Neural cell (in vitro differentiated cells): ENCODE data around the gene RBM17. TPM values are rescaled to one million over a fixed set of nuclear protein-coding genes. Genes with fewer than 3 reads are reported as not detected.

Experiments used
- H2AFZ ChIP-seq: fragments of 200-600, 300-800 bp; sonication (generic), shearing (Covaris generic); 2 replicates; pipeline ENCODE4 v1.6.0; 2014; ENCODE audit warnings: low read depth, mild to moderate bottlenecking, antibody characterized with exemption, low read length, moderate library complexity
- H3F3A ChIP-seq: fragments of 200-600 bp; shearing (Covaris generic); 2 replicates; pipeline ENCODE4 v1.6.1; 2016; ENCODE audit warnings: mild to moderate bottlenecking, moderate library complexity, mixed read lengths, antibody characterized with exemption, low read length; ENCODE audit not compliant: insufficient read depth, poor library complexity, severe bottlenecking
- H3K27ac ChIP-seq: fragments of 200-600, 300-800 bp; sonication (generic), shearing (Covaris generic); 2 replicates; pipeline ENCODE4 v1.5.1; 2014; ENCODE audit warnings: mild to moderate bottlenecking, low read length, moderate library complexity
- H3K27me3 ChIP-seq: fragments of 300-800, 200-600 bp; sonication (generic), shearing (Covaris generic); 2 replicates; pipeline ENCODE4 v1.6.0; 2014; ENCODE audit warnings: mild to moderate bottlenecking, low read depth, low read length, moderate library complexity; ENCODE audit not compliant: insufficient read depth
- H3K36me3 ChIP-seq: fragments of 300-800, 200-600 bp; sonication (generic), shearing (Covaris generic); 2 replicates; pipeline ENCODE4 v1.5.1; 2014; ENCODE audit warnings: mild to moderate bottlenecking, antibody characterized with exemption, low read length, moderate library complexity; ENCODE audit not compliant: insufficient read depth
- H3K4me2 ChIP-seq: fragments of 300-800, 200-600 bp; sonication (generic), shearing (Covaris generic); 2 replicates; pipeline ENCODE4 v1.6.0; 2014; ENCODE audit warnings: mild to moderate bottlenecking, low read length
- H3K4me3 ChIP-seq: fragments of 300-800, 200-600 bp; sonication (generic), shearing (Covaris generic); 2 replicates; pipeline ENCODE4 v1.5.1; 2014; ENCODE audit warnings: mild to moderate bottlenecking, low read length, moderate library complexity
- H3K79me2 ChIP-seq: fragments of 200-600 bp; shearing (Covaris generic); replicated peaks from 2 replicates; pipeline ENCODE4 v1.6.0; 2014; ENCODE audit warnings: mild to moderate bottlenecking, low read length, moderate library complexity; ENCODE audit not compliant: insufficient read depth
- H3K9ac ChIP-seq: fragments of 300-800, 200-600 bp; sonication (generic), shearing (Covaris generic); 2 replicates; pipeline ENCODE4 v1.6.1; 2016; ENCODE audit warnings: mild to moderate bottlenecking, low read length, mixed read lengths
- H3K9me2 ChIP-seq: fragments of 200-600 bp; shearing (Covaris generic); 2 replicates; pipeline ENCODE4 v1.6.1; 2016; ENCODE audit warnings: mild to moderate bottlenecking, low read length, mixed read lengths; ENCODE audit not compliant: insufficient read depth
- H3K9me3 ChIP-seq: fragments of 200-600, 300-800 bp; sonication (generic), shearing (Covaris generic); 2 replicates; pipeline ENCODE4 v1.6.1; 2016; ENCODE audit warnings: mild to moderate bottlenecking, mixed run types, low read length, moderate library complexity, mixed read lengths
- H4K20me1 ChIP-seq: fragments of 200-600 bp; shearing (Covaris generic); 2 replicates; pipeline ENCODE4 v1.6.1; 2016; ENCODE audit warnings: mild to moderate bottlenecking, mixed run types; ENCODE audit not compliant: insufficient read depth
- EP300 ChIP-seq: fragments of 450-650 bp; conservative IDR thresholded peaks from 2 replicates; pipeline ENCODE4 v1.6.1; 2014; ENCODE audit warnings: antibody characterized with exemption, mild to moderate bottlenecking, moderate library complexity; ENCODE audit not compliant: poor library complexity, severe bottlenecking
- EZH2 ChIP-seq: fragments of 200-600, 300-800 bp; shearing (Covaris generic), sonication (generic); IDR thresholded peaks from 2 replicates; pipeline ENCODE4 v1.6.1; 2014; ENCODE audit warnings: antibody characterized with exemption, low read length, borderline replicate concordance, mild to moderate bottlenecking; ENCODE audit not compliant: insufficient read depth, poor library complexity, severe bottlenecking
- MXI1 ChIP-seq: fragments of 450-650 bp; conservative IDR thresholded peaks from 2 replicates; pipeline ENCODE4 v1.6.1; 2014; ENCODE audit warnings: antibody characterized with exemption, mild to moderate bottlenecking; ENCODE audit not compliant: poor library complexity, severe bottlenecking
- POLR2AphosphoS5 ChIP-seq: IDR thresholded peaks from 2 replicates; pipeline ENCODE4 v1.6.1; 2012
- RAD21 ChIP-seq: fragments of 450-650 bp; conservative IDR thresholded peaks from 2 replicates; pipeline ENCODE4 v1.6.1; 2014; ENCODE audit warnings: antibody characterized with exemption, mild to moderate bottlenecking, moderate library complexity
- SMC3 ChIP-seq: fragments of 450-650 bp; conservative IDR thresholded peaks from 2 replicates; pipeline ENCODE4 v1.6.1; 2014; ENCODE audit warnings: antibody characterized with exemption, mild to moderate bottlenecking, moderate library complexity; ENCODE audit not compliant: poor library complexity
- TAF1 ChIP-seq: IDR thresholded peaks from 2 replicates; pipeline ENCODE4 v1.6.1; 2012; ENCODE audit warnings: low read depth
- polyA plus RNA-seq: library from polyadenylated mRNA; depleted of rRNA; stranded (reverse); fragments of >200 nt; gene quantifications from 2 replicates; pipeline ENCODE4 v1.2.3, GENCODE V29; 2014
- TF ChIP-seq, protein P1 (sequence below): fragments of 450-650 bp; IDR thresholded peaks from 2 replicates; pipeline ENCODE4 v1.5.1; 2014; ENCODE audit warnings: antibody characterized with exemption, mild to moderate bottlenecking, moderate library complexity; ENCODE audit not compliant: poor library complexity, severe bottlenecking
- TF ChIP-seq, protein P2 (sequence below): IDR thresholded peaks from 2 replicates; pipeline ENCODE4 v1.6.1; 2012; ENCODE audit warnings: borderline replicate concordance

Gene RBM17
- polyA plus RNA-seq, 1 donor from 2014 or later, result 109 TPM

DNA sequence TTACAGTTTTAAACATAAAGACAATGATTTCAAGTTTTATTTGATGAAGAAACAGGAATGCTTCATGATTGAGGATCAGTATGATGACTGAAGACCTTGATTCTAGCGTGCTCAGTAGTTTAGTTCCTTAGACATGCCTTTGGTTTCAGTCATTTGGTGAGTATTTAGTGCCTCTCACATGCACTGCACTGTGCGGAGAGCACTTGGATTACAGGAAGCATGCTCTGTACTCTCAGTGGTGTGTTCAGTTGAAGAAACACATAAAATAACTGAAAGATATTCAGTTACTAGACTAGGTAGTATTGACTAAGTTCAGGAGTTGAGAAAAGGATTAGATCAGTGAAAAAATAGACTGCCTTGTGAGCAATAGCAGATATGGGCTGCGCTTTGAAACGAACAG is 25.5 kb downstream of the RBM17 start:
- no peaks in the 10 kb centered on the region for H3K79me2 ChIP-seq
- no peaks in the 10 kb centered on the region for H3K9me3 ChIP-seq
- TF ChIP-seq EP300, result no peak
- no peak for TF ChIP-seq MXI1
- no peak for TF ChIP-seq EZH2
- TF ChIP-seq, protein P1, sequence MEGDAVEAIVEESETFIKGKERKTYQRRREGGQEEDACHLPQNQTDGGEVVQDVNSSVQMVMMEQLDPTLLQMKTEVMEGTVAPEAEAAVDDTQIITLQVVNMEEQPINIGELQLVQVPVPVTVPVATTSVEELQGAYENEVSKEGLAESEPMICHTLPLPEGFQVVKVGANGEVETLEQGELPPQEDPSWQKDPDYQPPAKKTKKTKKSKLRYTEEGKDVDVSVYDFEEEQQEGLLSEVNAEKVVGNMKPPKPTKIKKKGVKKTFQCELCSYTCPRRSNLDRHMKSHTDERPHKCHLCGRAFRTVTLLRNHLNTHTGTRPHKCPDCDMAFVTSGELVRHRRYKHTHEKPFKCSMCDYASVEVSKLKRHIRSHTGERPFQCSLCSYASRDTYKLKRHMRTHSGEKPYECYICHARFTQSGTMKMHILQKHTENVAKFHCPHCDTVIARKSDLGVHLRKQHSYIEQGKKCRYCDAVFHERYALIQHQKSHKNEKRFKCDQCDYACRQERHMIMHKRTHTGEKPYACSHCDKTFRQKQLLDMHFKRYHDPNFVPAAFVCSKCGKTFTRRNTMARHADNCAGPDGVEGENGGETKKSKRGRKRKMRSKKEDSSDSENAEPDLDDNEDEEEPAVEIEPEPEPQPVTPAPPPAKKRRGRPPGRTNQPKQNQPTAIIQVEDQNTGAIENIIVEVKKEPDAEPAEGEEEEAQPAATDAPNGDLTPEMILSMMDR, result no peak
- no peak for TF ChIP-seq TAF1
- TF ChIP-seq POLR2AphosphoS5, result no peak
- no peak for TF ChIP-seq SMC3
- TF ChIP-seq RAD21, result no peak
- TF ChIP-seq, protein P2, sequence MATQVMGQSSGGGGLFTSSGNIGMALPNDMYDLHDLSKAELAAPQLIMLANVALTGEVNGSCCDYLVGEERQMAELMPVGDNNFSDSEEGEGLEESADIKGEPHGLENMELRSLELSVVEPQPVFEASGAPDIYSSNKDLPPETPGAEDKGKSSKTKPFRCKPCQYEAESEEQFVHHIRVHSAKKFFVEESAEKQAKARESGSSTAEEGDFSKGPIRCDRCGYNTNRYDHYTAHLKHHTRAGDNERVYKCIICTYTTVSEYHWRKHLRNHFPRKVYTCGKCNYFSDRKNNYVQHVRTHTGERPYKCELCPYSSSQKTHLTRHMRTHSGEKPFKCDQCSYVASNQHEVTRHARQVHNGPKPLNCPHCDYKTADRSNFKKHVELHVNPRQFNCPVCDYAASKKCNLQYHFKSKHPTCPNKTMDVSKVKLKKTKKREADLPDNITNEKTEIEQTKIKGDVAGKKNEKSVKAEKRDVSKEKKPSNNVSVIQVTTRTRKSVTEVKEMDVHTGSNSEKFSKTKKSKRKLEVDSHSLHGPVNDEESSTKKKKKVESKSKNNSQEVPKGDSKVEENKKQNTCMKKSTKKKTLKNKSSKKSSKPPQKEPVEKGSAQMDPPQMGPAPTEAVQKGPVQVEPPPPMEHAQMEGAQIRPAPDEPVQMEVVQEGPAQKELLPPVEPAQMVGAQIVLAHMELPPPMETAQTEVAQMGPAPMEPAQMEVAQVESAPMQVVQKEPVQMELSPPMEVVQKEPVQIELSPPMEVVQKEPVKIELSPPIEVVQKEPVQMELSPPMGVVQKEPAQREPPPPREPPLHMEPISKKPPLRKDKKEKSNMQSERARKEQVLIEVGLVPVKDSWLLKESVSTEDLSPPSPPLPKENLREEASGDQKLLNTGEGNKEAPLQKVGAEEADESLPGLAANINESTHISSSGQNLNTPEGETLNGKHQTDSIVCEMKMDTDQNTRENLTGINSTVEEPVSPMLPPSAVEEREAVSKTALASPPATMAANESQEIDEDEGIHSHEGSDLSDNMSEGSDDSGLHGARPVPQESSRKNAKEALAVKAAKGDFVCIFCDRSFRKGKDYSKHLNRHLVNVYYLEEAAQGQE, result no peak
- H2AFZ ChIP-seq, result no peak overlapping the region
- H4K20me1 ChIP-seq, result no peaks in the 10 kb centered on the region
- H3F3A ChIP-seq, result no peaks in the 10 kb centered on the region
- peaks cover 29% of the 10 kb centered on the region for H3K36me3 ChIP-seq
- H3K9ac ChIP-seq, result no peak overlapping the region
- no peak overlapping the region for H3K27ac ChIP-seq
- H3K4me3 ChIP-seq, result no peak overlapping the region
- no peaks in the 10 kb centered on the region for H3K9me2 ChIP-seq
- no peaks in the 10 kb centered on the region for H3K27me3 ChIP-seq
- H3K4me2 ChIP-seq, result no peak overlapping the region

DNA sequence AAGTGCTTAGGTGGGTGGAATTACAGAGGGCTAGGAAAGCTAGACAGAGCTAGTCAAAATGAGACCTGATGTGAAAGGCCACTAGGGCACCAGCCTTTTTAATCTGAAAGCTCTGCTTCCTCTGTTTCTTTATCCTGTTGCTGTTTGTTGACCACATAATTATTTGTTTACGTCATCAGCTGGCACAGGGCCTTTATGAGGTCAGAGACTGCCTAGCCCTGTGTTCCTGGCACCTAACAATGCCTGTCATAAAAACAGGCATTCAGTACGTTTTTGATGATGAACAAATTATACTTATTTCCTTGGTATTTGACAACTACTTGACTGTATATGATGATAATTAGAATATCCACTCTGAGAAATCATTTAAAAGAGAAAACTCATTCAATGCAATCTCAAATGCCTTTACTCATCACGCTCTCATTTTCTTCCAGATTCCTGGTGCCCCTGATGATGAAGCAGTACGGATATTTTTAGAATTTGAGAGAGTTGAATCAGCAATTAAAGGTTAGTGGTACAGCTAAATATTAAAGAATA is 26.0 kb downstream of the RBM17 start:
- Histone ChIP-seq H3K9ac (no peak overlapping the region), H3K36me3 (peaks cover 29% of the 10 kb centered on the region), H3K79me2 (no peaks in the 10 kb centered on the region), H3K4me3 (no peak overlapping the region), H3K9me3 (no peaks in the 10 kb centered on the region), H3F3A (no peaks in the 10 kb centered on the region), H3K4me2 (no peak overlapping the region), H2AFZ (no peak overlapping the region), H3K9me2 (no peaks in the 10 kb centered on the region), H3K27ac (no peak overlapping the region), H4K20me1 (no peaks in the 10 kb centered on the region), H3K27me3 (no peaks in the 10 kb centered on the region)
- TF ChIP-seq MXI1, result no peak
- TF ChIP-seq, protein P1, result no peak
- no peak for TF ChIP-seq EP300
- TF ChIP-seq TAF1, result no peak
- no peak for TF ChIP-seq SMC3
- no peak for TF ChIP-seq RAD21
